ENCODE data around the gene ETHE1. TPM values are rescaled to one million over a fixed set of nuclear protein-coding genes. Genes with fewer than 3 reads are reported as not detected.

ETHE1 gene
- total and polyA plus RNA-seq, 2 donors (not counting 1 experiment from before 2014, with no cell fraction given) = 16.0 to 39.4 TPM

- Histone ChIP-seq H3K9ac (ENCODE audit: low read length) (no peak overlapping the region), H3K9me3 (ENCODE audit: control extremely low read depth in 1 of 3, control insufficient read depth in 2 of 3, insufficient read depth in 1 of 3, low read length in 2 of 3) (no peaks in the 10 kb centered on the region), H4K20me1 (ENCODE audit: control insufficient read depth, insufficient read depth, low read length, poor library complexity, severe bottlenecking) (no peaks in the 10 kb centered on the region), H3K4me2 (replicated peaks; ENCODE audit: low read depth, low read length, poor library complexity, severe bottlenecking) (no peak overlapping the region), H3K79me2 (ENCODE audit: control insufficient read depth, insufficient read depth, low read length) (no peaks in the 10 kb centered on the region), H3K4me1 (ENCODE audit: control insufficient read depth in 2 of 2, insufficient read depth in 2 of 2, low read length in 2 of 2) (peaks cover 4 to 13% of the 10 kb centered on the region in 2 donors), H2AFZ (ENCODE audit: insufficient read depth, low read depth, low read length, poor library complexity, severe bottlenecking) (no peak overlapping the region), H3K4me3 (ENCODE audit: control extremely low read depth in 1 of 5, extremely low read depth in 1 of 5, insufficient read depth in 1 of 5, low read depth in 2 of 5, low read length in 4 of 5) (no peak overlapping the region), H3K36me3 (replicated peaks in 1 of 2; ENCODE audit: control extremely low read depth in 1 of 2, control insufficient read depth in 1 of 2, extremely low read depth in 1 of 2, insufficient read depth in 2 of 2, low read length in 1 of 2) (peaks cover 0 to 8% of the 10 kb centered on the region in 2 experiments), H3K27ac (ENCODE audit: low read length in 2 of 2) (no peak overlapping the region), H3K27me3 (replicated peaks in 1 of 4; ENCODE audit: control extremely low read depth in 1 of 4, control insufficient read depth in 3 of 4, insufficient read depth in 4 of 4, low read length in 3 of 4) (no peaks in the 10 kb centered on the region)
- Mint-ChIP-seq H3K4me3 (no peak overlapping the region), H3K27me3 (no peaks in the 10 kb centered on the region), H3K4me1 (peaks cover 13% of the 10 kb centered on the region), H3K27ac (no peak overlapping the region), H3K9me3 (ENCODE audit: insufficient read depth) (no peaks in the 10 kb centered on the region)
- ATAC-seq (ENCODE audit: low read depth) = no peak
- no peak for TF ChIP-seq CTCF (IDR thresholded peaks at IDR 0.05)
- CTCF ChIA-PET = interaction anchor here (0.6 kb wide), 1 partner anchor 37 kb away, joined by 3 read pairs; no protein-coding TSS in a partner anchor
- intact Hi-C loops (cut with micrococcal nuclease) = loop anchor here (5.0 kb wide), 1 partner anchor 39 kb away; no protein-coding TSS in a partner anchor
- no peak for DNase-seq
- POLR2A ChIA-PET = no interaction called here
- 83% methylated on average over 1 of the region's 3 CpGs for WGBS (ENCODE audit: insufficient coverage)
These were observed 48.7 kb downstream of the ETHE1 start for GRCh38 chr19:43478323-43478722.

GRCh38 chr19:43476606-43477005, 50.4 kb downstream of the ETHE1 start:
- H3K27me3 ChIP-seq (replicated peaks in 1 of 4; ENCODE audit: control extremely low read depth in 1 of 4, control insufficient read depth in 3 of 4, insufficient read depth in 4 of 4, low read length in 3 of 4) = no peaks in the 10 kb centered on the region
- no peaks in the 10 kb centered on the region for H3K9me3 ChIP-seq (ENCODE audit: control extremely low read depth in 1 of 3, control insufficient read depth in 2 of 3, insufficient read depth in 1 of 3, low read length in 2 of 3)
- ChIA-PET CTCF (no interaction called here), POLR2A (interaction anchor here (0.6 kb wide), 1 partner anchor 260 kb away, joined by 3 read pairs; no protein-coding TSS in a partner anchor)
- H3K9ac ChIP-seq (ENCODE audit: low read length) = no peak overlapping the region
- no peaks in the 10 kb centered on the region for H3K27me3 Mint-ChIP-seq
- no peak overlapping the region for H3K27ac Mint-ChIP-seq
- DNase-seq (no peak), ATAC-seq (ENCODE audit: low read depth) (no peak)
- intact Hi-C loops (cut with micrococcal nuclease) = loop anchor here (5.0 kb wide), 1 partner anchor 41 kb away; no protein-coding TSS in a partner anchor
- H3K4me1 ChIP-seq (ENCODE audit: control insufficient read depth in 2 of 2, insufficient read depth in 2 of 2, low read length in 2 of 2) = peaks cover 4 to 13% of the 10 kb centered on the region in 2 donors
- no peak overlapping the region for H3K27ac ChIP-seq (ENCODE audit: low read length in 2 of 2)
- H3K9me3 Mint-ChIP-seq (ENCODE audit: insufficient read depth) = no peaks in the 10 kb centered on the region
- H3K4me3 ChIP-seq (ENCODE audit: control extremely low read depth in 1 of 5, extremely low read depth in 1 of 5, insufficient read depth in 1 of 5, low read depth in 2 of 5, low read length in 4 of 5) = no peak overlapping the region
- no peak overlapping the region for H3K4me3 Mint-ChIP-seq
- peaks cover 13% of the 10 kb centered on the region for H3K4me1 Mint-ChIP-seq
- H4K20me1 ChIP-seq (ENCODE audit: control insufficient read depth, insufficient read depth, low read length, poor library complexity, severe bottlenecking) = no peaks in the 10 kb centered on the region
- H3K36me3 ChIP-seq (replicated peaks in 1 of 2; ENCODE audit: control extremely low read depth in 1 of 2, control insufficient read depth in 1 of 2, extremely low read depth in 1 of 2, insufficient read depth in 2 of 2, low read length in 1 of 2) = peaks cover 0 to 8% of the 10 kb centered on the region in 2 experiments
- no peak overlapping the region for H2AFZ ChIP-seq (ENCODE audit: insufficient read depth, low read depth, low read length, poor library complexity, severe bottlenecking)
- no peaks in the 10 kb centered on the region for H3K79me2 ChIP-seq (ENCODE audit: control insufficient read depth, insufficient read depth, low read length)
- no peak overlapping the region for H3K4me2 ChIP-seq (replicated peaks; ENCODE audit: low read depth, low read length, poor library complexity, severe bottlenecking)
- no peak for TF ChIP-seq CTCF (IDR thresholded peaks at IDR 0.05)
- no peak for TF ChIP-seq EZH2 (IDR thresholded peaks at IDR 0.05; ENCODE audit: borderline replicate concordance, insufficient read depth, low read depth, low read length, poor library complexity, severe bottlenecking)

All from B cell (primary cell).